ENCODE data around the gene ZBTB16.

ZBTB16 gene

GRCh38 chr11:114172055-114172861 is 112.7 kb downstream of the ZBTB16 start:
- peak; percentile 41 for DNase-seq

DNA sequence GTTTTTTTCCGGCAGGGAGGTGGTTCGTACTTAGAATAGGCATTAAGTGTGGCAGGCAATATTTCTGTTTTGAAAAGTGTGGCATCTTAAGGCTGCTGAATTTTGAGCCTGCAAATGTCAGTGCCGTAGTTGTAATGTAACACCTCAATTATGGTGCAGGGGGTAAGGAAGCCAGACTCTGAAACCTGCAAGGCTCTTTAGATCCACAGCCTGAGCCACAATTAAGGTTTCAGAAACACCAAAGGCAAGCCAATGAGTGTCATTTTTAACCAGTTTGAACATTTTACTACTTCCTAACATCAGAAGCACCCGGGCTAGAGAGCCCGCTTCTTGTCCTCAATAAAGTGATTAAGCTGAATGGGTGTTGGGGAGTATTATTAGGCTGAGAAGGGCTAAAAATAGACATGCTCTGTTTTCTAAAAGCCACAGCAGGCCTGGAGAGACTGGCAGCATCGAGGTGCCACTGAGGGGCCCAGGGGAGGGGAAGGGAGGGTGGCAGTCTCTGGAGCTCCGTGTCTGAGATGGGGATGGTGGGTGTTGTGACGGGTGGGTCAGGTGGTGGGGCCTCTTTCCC is 113.4 kb downstream of the ZBTB16 start:
- DNase-seq: peak; percentile 40

GRCh38 chr11:114173843-114174242 is 114.3 kb downstream of the ZBTB16 start:
- no peak for DNase-seq

DNA sequence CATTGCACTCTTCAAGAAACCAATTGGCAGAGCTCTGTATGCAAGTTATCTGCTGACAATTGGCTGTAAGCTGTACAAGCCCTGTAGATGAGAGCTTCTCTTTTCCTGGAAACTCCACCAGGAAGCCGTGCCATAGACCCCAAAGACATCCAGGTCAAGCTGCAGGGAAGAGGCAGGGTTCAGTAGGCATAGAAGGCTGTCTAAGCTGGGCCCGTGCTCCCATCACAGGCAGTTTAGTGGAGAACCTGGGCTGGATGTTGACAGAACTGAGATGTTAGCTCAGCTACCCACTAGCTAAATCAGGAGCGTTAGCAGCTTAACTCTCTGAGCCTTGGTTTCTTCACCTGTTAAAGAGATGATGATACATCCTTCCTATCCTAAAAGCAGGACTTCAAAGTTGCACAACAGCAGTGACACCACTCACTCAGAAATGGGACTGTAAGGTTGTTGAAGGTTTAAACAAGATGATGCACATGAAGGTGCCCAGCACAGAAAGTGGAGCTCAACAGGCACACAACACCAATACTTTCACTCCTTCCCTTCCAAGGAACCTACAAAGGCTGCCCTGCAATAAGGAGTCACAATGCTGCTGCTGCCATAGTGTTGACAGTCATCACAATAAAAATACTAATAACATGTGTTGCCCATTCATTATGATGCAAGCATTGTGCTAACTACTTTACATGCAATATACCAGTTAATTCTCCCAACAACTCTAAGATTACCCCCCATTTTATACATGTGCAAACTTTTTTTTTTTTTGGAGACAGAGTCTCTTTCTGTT is 115.4 kb downstream of the ZBTB16 start:
- DNase-seq: peak; percentile 3

DNA sequence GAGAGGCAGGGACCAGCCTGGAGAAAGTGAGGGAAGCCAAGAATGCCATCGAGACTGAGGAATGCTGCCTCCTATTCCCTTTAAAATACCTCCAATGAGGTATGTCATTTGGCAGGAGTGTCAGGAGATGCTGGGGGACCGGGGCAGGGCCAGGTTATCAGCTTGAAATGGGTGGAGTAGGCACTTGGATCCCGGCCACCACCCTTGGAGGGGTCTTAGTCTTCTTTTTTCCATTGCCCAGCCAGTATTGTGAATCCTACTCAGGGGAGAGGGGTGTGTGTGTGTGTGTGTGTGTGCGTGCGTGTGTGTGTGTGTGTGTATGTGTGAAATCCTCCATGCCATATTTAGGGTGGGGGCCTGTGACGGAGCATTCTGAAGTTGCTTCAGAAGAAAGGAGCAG is 116.2 kb downstream of the ZBTB16 start:
- peak; percentile 0 for DNase-seq

GRCh38 chr11:114176321-114176720 is 116.8 kb downstream of the ZBTB16 start:
- DNase-seq: no peak

DNA sequence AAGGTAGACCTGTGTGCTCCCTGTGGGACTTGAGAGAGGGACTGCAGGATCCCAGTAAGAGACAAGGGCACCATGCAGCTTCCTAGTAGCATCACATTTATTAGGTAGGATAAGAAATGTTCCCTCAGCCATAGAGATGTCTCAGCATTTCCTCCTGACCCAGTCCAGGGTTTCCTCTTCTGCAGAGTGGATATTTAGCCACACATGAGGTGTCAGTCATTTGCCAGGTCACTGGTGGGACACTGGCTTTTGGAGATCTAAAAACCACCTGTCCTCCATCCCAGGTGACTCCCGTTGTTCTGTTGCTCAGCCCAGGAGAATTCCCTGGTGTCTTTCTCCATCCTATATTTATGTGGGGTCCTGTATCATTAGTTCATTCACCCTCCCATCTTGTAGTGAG is 119.1 kb downstream of the ZBTB16 start:
- no peak for DNase-seq

DNA sequence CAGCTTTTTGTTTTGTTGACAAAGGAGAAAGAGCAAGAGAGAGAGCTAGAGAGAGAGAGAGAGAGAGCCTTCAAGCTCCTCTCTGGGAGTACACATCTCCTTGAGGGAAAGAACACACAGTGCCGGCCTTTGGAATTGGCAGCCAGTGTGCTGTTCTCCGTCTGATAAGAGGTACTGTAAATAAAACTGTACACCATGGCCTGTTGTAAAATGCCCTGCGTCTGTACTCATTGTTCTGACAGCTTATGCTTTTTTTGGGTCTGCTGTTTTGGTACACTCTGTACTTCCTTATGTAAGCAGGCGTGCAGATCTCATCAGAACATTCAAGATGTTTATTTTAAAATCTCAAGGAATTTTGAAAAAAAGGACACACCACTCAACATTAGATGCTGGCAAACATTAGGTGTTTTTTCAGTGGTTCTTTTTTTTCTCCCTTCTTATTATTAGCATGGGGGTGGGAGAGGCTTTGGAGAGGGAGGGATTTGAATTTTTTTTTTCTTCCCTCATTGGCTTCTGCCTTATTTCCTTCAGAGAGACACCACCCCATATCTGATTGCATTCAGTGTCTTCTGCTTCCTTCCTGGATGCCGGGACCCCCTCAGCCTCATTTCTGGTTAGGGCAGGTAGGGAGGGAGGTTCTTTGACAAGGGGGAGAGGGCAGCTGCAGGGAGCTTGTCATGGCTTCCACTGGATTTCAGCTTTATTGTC is 119.9 kb downstream of the ZBTB16 start:
- no peak for DNase-seq

- DNase-seq: peak; percentile 51
Observed at GRCh38 chr11:114180301-114181055, 121.0 kb downstream of the ZBTB16 start.

GRCh38 chr11:114181195-114181594 is 121.7 kb downstream of the ZBTB16 start:
- DNase-seq: no peak

DNA sequence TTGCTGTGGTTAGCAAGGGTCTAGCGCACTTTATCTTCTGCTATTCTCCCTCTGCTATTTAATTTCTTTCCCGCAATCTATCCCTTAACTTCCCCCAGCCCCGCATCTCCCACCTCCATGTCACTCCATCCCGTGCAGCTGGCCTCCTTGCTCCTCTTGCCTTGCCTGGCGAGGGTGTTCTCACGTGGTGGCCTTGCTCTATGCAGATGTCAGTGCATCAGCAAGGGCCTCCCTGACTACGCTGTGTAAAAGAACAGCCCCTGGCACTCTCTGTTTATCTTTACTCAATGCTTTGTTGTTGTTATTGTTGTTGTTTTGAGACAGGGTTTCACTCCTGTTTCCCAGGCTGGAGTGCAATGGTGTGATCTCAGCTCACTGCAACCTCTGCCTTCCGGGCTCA is 122.2 kb downstream of the ZBTB16 start:
- DNase-seq: no peak

DNA sequence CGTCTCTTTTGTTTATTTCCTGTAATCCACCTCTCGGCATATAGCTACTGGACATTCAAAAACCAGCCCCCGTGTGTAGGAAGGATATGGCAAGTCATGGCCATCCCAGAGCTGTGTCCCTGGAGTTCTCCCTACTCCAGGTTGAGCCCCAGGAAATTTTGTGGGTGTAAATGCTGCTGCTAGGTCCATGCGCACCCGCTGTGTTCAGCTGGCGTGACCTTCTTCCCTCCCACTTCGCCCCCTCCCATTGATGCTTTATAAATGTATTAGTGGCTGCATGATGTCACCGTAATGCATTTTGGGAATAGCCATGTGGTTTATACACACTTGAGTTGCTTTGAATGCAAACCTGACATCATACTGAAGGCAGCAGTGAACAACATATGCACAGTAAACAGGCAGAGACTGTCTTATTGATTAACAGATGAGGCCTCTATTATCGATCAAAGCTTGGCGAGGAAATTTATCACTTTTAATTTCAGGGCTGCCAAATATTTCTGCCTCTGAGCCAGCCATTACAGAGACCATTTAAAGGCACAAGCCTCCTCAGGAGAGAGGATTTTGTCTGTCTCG is 123.0 kb downstream of the ZBTB16 start:
- no peak for DNase-seq

DNA sequence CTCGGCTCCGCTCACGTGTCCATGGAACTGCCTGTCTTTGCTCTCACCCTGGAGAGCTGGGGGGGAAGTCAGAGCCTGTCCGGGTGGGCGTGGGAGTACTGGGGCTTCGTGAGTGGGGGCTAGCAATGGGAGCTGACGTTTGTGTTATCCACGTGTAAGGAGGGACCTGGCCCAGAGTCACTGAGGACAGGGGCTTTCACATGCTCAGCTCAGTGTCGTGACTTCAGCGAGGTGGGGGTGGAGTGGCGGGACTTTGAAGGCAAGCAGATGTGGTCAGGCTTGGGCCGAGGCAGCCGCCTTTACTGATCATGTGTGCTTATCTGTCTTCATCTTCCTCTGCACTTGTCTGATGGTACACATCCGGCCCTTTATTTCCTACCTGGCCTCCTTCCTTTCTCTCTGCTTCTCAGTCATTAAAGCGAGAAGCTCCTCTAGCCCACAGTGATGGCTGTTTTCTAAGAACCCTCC is 123.6 kb downstream of the ZBTB16 start:
- DNase-seq: peak; percentile 82

DNA sequence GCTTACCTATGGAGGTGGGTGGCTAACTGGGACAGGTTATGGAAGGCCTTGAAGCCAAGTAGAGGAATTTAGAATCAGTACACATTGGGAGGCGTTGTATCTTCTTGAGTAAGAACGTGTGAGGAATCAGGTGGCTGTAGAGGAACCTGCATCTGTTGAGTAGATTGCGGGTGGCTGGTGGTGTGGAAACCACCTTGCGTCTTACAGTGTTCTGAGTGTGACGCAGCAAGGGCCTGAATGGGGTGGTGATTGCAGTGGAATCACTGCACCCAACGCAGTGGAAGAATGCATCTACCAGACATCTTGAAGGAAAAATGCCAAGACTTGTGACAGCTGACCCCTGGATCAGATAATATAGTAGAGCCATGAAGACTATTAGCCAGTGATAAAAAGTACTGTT is 125.9 kb downstream of the ZBTB16 start:
- DNase-seq: no peak

- no peak for DNase-seq
Observed at GRCh38 chr11:114187173-114187572, 127.7 kb downstream of the ZBTB16 start.

DNA sequence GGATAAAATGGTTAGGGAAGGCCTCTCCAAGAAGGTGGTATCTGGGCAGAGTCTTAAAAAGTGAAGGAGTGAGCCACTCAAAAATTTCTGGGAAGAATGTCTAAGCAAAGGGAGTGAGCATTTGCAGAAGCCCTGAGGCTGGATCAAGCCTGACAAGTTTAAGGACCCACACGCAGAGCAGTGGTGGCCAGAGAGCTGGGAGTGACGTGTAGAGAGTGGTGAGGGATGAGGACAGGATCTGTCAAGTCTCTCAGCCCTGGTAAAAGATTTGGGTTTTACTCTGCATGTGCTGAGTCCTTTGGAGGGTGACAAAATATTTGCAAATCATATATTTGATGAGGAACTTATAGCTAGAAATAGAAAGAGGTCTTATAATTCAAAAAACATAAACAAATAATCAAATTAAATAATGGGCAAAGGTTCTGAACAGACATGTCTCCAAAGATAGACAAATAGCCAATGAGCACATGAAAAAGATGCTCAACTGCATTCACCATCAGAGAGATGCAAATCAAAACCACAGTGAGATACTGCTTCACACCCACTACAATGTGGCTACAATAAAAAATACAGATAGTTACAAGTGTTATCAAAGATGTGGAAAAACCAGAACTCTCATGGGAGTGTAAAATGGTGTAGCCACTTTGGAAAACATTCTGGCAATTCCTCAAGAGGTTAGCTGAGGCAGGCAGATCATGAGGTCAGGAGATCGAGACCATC is 129.5 kb downstream of the ZBTB16 start:
- DNase-seq: no peak

- DNase-seq: no peak
Observed at GRCh38 chr11:114190630-114191029, 131.1 kb downstream of the ZBTB16 start.

GRCh38 chr11:114191893-114192292 is 132.4 kb downstream of the ZBTB16 start:
- DNase-seq: no peak

DNA sequence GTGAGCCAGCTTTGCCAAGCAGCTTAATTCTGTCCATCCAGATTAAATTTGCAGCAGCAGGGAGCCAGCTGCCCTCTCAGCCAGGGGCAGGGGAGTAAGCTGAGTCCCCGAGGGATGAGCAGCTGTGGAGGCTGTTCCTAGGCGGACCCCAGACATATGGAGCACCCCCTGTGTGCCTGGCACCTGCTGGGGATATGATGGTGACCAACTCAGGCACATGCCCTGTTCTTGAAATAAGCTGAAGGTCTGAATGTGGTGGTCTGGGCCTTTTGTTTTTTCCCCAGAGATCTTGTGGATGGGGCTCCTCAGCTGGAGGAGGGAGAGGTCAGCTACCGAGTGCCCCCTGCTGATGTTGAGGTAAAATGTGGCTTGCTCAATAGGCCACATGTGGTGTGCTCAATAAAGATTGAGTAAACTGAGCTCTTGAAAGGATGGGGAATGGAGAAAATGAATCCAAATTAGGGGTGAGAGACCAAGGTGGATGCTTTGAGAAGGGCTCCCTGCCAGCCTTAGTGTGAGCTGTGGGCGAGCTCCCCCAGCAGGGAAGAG is 133.4 kb downstream of the ZBTB16 start:
- DNase-seq: peak; percentile 9

- no peak for DNase-seq
Observed at GRCh38 chr11:114193730-114194679, 134.5 kb downstream of the ZBTB16 start.

Measured in CD4-positive, alpha-beta T cell treated with Interleukin-6 for 4 hours (primary cell).